Heart right ventricle (tissue), 16 donors: ENCODE data around the gene CYB5R3. TPM values are rescaled to one million over a fixed set of nuclear protein-coding genes. Genes with fewer than 3 reads are reported as not detected.

ENCODE experiments used
- ATAC-seq, 8 donors: fragments of 200-7000 bp; cut with Tn5 transposase; one replicate each; pipeline ENCODE4 v1.9.1; 2020; ENCODE audit warnings: mild to moderate bottlenecking in 8 of 8, moderate library complexity in 8 of 8, moderate number of reproducible peaks in 1 of 8
- DNase-seq, 2 donors: peaks; one replicate each; pipeline ENCODE4 v3.0.0-alpha.2; 2020
- H3K27ac ChIP-seq, 10 donors: fragments of 200-600 bp; sonication (generic) in 2 of 10; one replicate each; pipeline versions ENCODE4 v1.5.0 to v1.8.0; 2020 to 2022; ENCODE audit warnings: mild to moderate bottlenecking in 3 of 10
- H3K27me3 ChIP-seq, 7 donors: fragments of 200-600 bp; one replicate each; pipeline ENCODE4 v1.8.0; 2021 to 2022; ENCODE audit warnings: mild to moderate bottlenecking in 2 of 7
- H3K36me3 ChIP-seq, 9 donors: fragments of 200-600 bp; sonication (generic) in 1 of 9; one replicate each; pipeline versions ENCODE4 v1.5.0 to v1.8.0; 2020 to 2022; ENCODE audit warnings: mild to moderate bottlenecking in 2 of 9
- H3K4me1 ChIP-seq, 9 donors: fragments of 200-600 bp; sonication (generic) in 1 of 9; one replicate each; pipeline versions ENCODE4 v1.5.0 to v1.8.0; 2020 to 2022; ENCODE audit warnings: mild to moderate bottlenecking in 4 of 9
- H3K4me3 ChIP-seq, 10 donors: fragments of 200-600 bp; sonication (generic) in 2 of 10; one replicate each; pipeline versions ENCODE4 v1.5.0 to v1.8.0; 2020 to 2022; ENCODE audit warnings: mild to moderate bottlenecking in 7 of 10, moderate library complexity in 2 of 10
- H3K9me3 ChIP-seq, 11 donors: fragments of 200-600 bp in 10 of 11; sonication (generic) in 2 of 11; one replicate each; pipeline versions ENCODE4 v1.5.0 to v1.8.0; 2013 to 2022; ENCODE audit warnings: mild to moderate bottlenecking in 2 of 11, control low read depth in 1 of 11, moderate library complexity in 1 of 11
- CTCF ChIP-seq, 9 donors: fragments of 200-600 bp; sonication (generic) in 2 of 9; IDR thresholded peaks; one replicate each; pipeline versions ENCODE4 v1.5.0 to v1.8.0; 2021 to 2022; ENCODE audit warnings: antibody characterized with exemption in 9 of 9, mild to moderate bottlenecking in 5 of 9, moderate library complexity in 1 of 9
- WGBS, 2 donors: extraction: QIAGEN DNeasy Blood & Tissue Kit; methylation state at CpG; one replicate each; pipeline ENCODE4 v1.1.7; 2013; ENCODE audit warnings: inconsistent platforms in 1 of 2; 5-methylcytosine and 5-hydroxymethylcytosine counted together
- intact Hi-C, 10 donors: fragments of 100-400 bp; cut with DNase I; formaldehyde crosslinking; loops; one replicate each; pipeline versions ENCODE4 v1.11.1 to v1.14.2; 2022
- polyA plus RNA-seq, 2 donors: library from polyadenylated mRNA; stranded (reverse); fragments of 200-250 nt; gene quantifications; one replicate each; pipeline ENCODE4 v1.2.3, GENCODE V29; 2013
- total RNA-seq, 10 donors: library from RNA; stranded (reverse); fragmentation: NEBNext Ultra II Directional in 3 of 10; extraction: Animal tissue kit (Norgen Biotek cat#: 25700) in 3 of 10; gene quantifications; one replicate each; pipeline versions ENCODE4 v1.2.1 to v1.2.4, GENCODE V29; 2021 to 2023
- donor health status: Arrhythmogenic right ventricular cardiomyopathy.
- donor health status: ischemic (EF 13 %, LVEDD 7.1; RV severe dilation, severe dysfunction).
- donor health status: healthy with polysubstance abuse.
- donor health status: DM: no; HTN: yes; CAD: no.
- donor health status: DM: no; HTN: no; CAD: no.
- donor health status: ischemic (EF 25% LVEDD 6.9; RV normal size, moderate dysfunction).
- donor health status: ischemic (EF 25% LVEDD 5.7; RV mildly dilated, moderate dysfunction).
- donor health status: healthy.
- donor health status: DM: yes; HTN: yes; CAD: no.
- donor health status: Ischemic cardiomyopathy.
- donor health status: ischemic (EF 35%, LVEDD 5.7; RV mildly dilated, moderate dysfunction).
- donor health status: nonischemic (EF 11% LVEDD 7.7; RV severe dilation, severe dysfunction).
- donor health status: DM: yes; HTN: yes; CAD: no.
- donor health status: PGD.
- donor health status: ischemic (EF 29% LVEDD 5.4; RV normal size, mild dysfunction).
- donor health status: nonischemic (EF 23%, LVEDD 6.1; RV moderate dilation, normal function).

CYB5R3 gene
- total and polyA plus RNA-seq, 12 donors, result 91.9 to 633 (median 310) TPM

- no peak for ATAC-seq
- intact Hi-C loops, result no loop called here
- H3K27me3 ChIP-seq, result no peaks in the 10 kb centered on the region
- no peaks in the 10 kb centered on the region for H3K9me3 ChIP-seq
- H3K27ac ChIP-seq, result no peak overlapping the region
- 96 to 97% methylated on average over 18 of the region's 18 CpGs for WGBS, 2 donors
- peaks cover 6 to 100% (median 93%) of the 10 kb centered on the region in 9 donors for H3K36me3 ChIP-seq
- H3K4me3 ChIP-seq, result no peak overlapping the region
- no peak for TF ChIP-seq CTCF (IDR thresholded peaks at IDR 0.05)
- no peak for DNase-seq
- H3K4me1 ChIP-seq, result peaks cover under 1 to 25% (median 5%) of the 10 kb centered on the region in 9 donors
These were observed 19.0 kb downstream of the CYB5R3 start for GRCh38 chr22:42630211-42630610.

- intact Hi-C loops, result loop anchor here in 1 of 10 donors (10.0 kb wide), 1 partner anchor 187 kb away; no protein-coding TSS in a partner anchor
- no peak for TF ChIP-seq CTCF (IDR thresholded peaks at IDR 0.05)
- peaks cover 4 to 37% (median 17%) of the 10 kb centered on the region in 9 donors for H3K4me1 ChIP-seq
- H3K27ac ChIP-seq, result no peak overlapping the region
- H3K4me3 ChIP-seq, result no peak overlapping the region
- ATAC-seq (no peak), DNase-seq (peak in 1 of 2 donors; percentile 5)
- H3K36me3 ChIP-seq, result peaks cover 6 to 99% (median 84%) of the 10 kb centered on the region in 9 donors
- no peaks in the 10 kb centered on the region for H3K9me3 ChIP-seq
- no peaks in the 10 kb centered on the region for H3K27me3 ChIP-seq
- WGBS, 2 donors, result 96 to 97% methylated on average over 9 of the region's 9 CpGs
These were observed 21.2 kb downstream of the CYB5R3 start for GRCh38 chr22:42627981-42628380.

GRCh38 chr22:42626951-42627625 is 22.1 kb downstream of the CYB5R3 start:
- H3K36me3 ChIP-seq, result peaks cover 6 to 99% (median 79%) of the 10 kb centered on the region in 9 donors
- TF ChIP-seq CTCF (IDR thresholded peaks at IDR 0.05), result no peak
- H3K27ac ChIP-seq, result no peak overlapping the region
- no peak overlapping the region for H3K4me3 ChIP-seq
- H3K27me3 ChIP-seq, result no peaks in the 10 kb centered on the region
- intact Hi-C loops, result loop anchor here in 1 of 10 donors (10.0 kb wide), 1 partner anchor 188 kb away; no protein-coding TSS in a partner anchor
- ATAC-seq (no peak), DNase-seq (peak in 1 of 2 donors; percentile 9)
- H3K4me1 ChIP-seq, result peaks cover 4 to 33% (median 20%) of the 10 kb centered on the region in 9 donors
- H3K9me3 ChIP-seq, result no peaks in the 10 kb centered on the region
- WGBS, 2 donors, result 95 to 96% methylated on average over 24 to 25 of the region's 25 CpGs

- no peak overlapping the region for H3K27ac ChIP-seq
- H3K36me3 ChIP-seq, result peaks cover 6 to 96% (median 73%) of the 10 kb centered on the region in 9 donors
- ATAC-seq (no peak), DNase-seq (no peak)
- H3K4me3 ChIP-seq, result no peak overlapping the region
- 96 to 97% methylated on average over 7 of the region's 7 CpGs for WGBS, 2 donors
- intact Hi-C loops, result loop anchor here in 1 of 10 donors (10.0 kb wide), 1 partner anchor 188 kb away; no protein-coding TSS in a partner anchor
- no peaks in the 10 kb centered on the region for H3K27me3 ChIP-seq
- peaks cover 3 to 33% (median 20%) of the 10 kb centered on the region in 9 donors for H3K4me1 ChIP-seq
- no peaks in the 10 kb centered on the region for H3K9me3 ChIP-seq
- no peak for TF ChIP-seq CTCF (IDR thresholded peaks at IDR 0.05)
These were observed 22.8 kb downstream of the CYB5R3 start for GRCh38 chr22:42626431-42626830.
